ENCODE measurements around the gene EID2B. TPM values are rescaled to one million over a fixed set of nuclear protein-coding genes. Genes with fewer than 3 reads are reported as not detected.

Gene EID2B
- polyA plus RNA-seq, 1 of the 3 experiments (the other 2 are of a cell fraction), result 6.5 TPM

DNA sequence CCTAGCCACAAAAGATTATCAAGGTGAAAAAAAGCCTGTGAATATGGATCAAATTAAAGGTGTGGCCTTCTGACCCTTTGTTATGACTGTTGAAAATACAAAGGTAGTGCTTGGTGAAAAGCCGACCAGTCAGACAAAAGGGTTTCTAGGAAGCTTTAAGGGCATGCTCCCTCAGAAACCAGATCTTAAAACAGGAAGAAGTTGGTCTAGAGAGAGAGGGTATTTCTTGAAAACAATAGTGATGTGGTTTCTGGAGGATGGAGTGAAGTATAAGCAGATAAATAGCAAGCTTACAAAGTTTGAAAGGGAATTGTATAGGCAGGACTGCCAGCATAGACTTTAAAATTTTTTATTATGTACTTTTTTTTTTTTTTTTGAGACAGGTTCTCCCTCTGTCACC is 12.3 kb upstream of the EID2B start:
- no peaks in the 10 kb centered on the region for H3K79me2 ChIP-seq (ENCODE audit: insufficient read depth)
- no peak overlapping the region for H3K4me2 ChIP-seq
- no peaks in the 10 kb centered on the region for H3K9me3 ChIP-seq
- no peak overlapping the region for H3K27ac ChIP-seq (ENCODE audit: low read depth in 2 of 2, low read length in 1 of 2)
- POLR2A ChIA-PET, result interaction anchor here (1.0 kb wide), 1 partner anchor 109 kb away, joined by 4 read pairs; the partner anchor contains the start of gene RPS16
- H3K36me3 ChIP-seq (replicated peaks in 1 of 2; ENCODE audit: control insufficient read depth in 1 of 2, insufficient read depth in 2 of 2, low read length in 1 of 2), result no peaks in the 10 kb centered on the region
- no peak for DNase-seq
- H3K9me2 ChIP-seq, result no peaks in the 10 kb centered on the region
- H3K4me1 ChIP-seq (ENCODE audit: control insufficient read depth in 1 of 2, insufficient read depth in 2 of 2, low read depth in 1 of 2, low read length in 1 of 2), result no peaks in the 10 kb centered on the region
- 40% methylated on average over 1 of the region's 1 CpG for WGBS (ENCODE audit: low lambda C conversion rate)
- H2AFZ ChIP-seq (ENCODE audit: low read depth), result no peak overlapping the region
- CTCF ChIA-PET, result interaction anchor here (0.8 to 2.3 kb wide), 6 partner anchors 10 to 127 kb away, joined by 3 to 6 read pairs (median 4); partner anchors contain the start of gene EID2B
- no peaks in the 10 kb centered on the region for H3F3A ChIP-seq (replicated peaks; ENCODE audit: insufficient read depth)
- no peak overlapping the region for H3K9ac ChIP-seq
- no peak for TF ChIP-seq FOXM1 (IDR thresholded peaks at IDR 0.05; ENCODE audit: low read depth)
- no peak for TF ChIP-seq MEF2A (IDR thresholded peaks at IDR 0.05; ENCODE audit: borderline replicate concordance, low read depth)
- no peak for TF ChIP-seq TCF12 (IDR thresholded peaks at IDR 0.05)
- TF ChIP-seq NFIC (IDR thresholded peaks at IDR 0.05; ENCODE audit: borderline replicate concordance), result no peak
- no peak for TF ChIP-seq ZBTB33 (IDR thresholded peaks at IDR 0.05; ENCODE audit: borderline replicate concordance, low read depth)
- TF ChIP-seq NRF1 (IDR thresholded peaks at IDR 0.05; ENCODE audit: low read depth, low read length), result no peak
- peaks cover 23% of the 10 kb centered on the region; the same call in 1 of the 2 replicates for H3K27me3 ChIP-seq (ENCODE audit: insufficient read depth)
- no peaks in the 10 kb centered on the region for H4K20me1 ChIP-seq (ENCODE audit: insufficient read depth)
- H3K4me3 ChIP-seq (ENCODE audit: low read depth in 2 of 2, low read length in 1 of 2), result no peak overlapping the region

GRCh38 chr19:39544226-39544903 is 11.7 kb upstream of the EID2B start:
- H2AFZ ChIP-seq (ENCODE audit: low read depth), result no peak overlapping the region
- no peaks in the 10 kb centered on the region for H3K36me3 ChIP-seq (replicated peaks in 1 of 2; ENCODE audit: control insufficient read depth in 1 of 2, insufficient read depth in 2 of 2, low read length in 1 of 2)
- ChIA-PET CTCF (interaction anchor here (0.8 to 2.3 kb wide), 5 partner anchors 10 to 127 kb away, joined by 3 to 6 read pairs (median 5); partner anchors contain the start of gene EID2B), POLR2A (interaction anchor here (1.0 kb wide), 1 partner anchor 109 kb away, joined by 4 read pairs; the partner anchor contains the start of gene RPS16)
- no peak overlapping the region for H3K27ac ChIP-seq (ENCODE audit: low read depth in 2 of 2, low read length in 1 of 2)
- no peak for TF ChIP-seq USF1 (IDR thresholded peaks at IDR 0.05; ENCODE audit: borderline replicate concordance, low read depth)
- H3K9me3 ChIP-seq, result no peaks in the 10 kb centered on the region
- peaks cover 1% of the 10 kb centered on the region; the same call in 1 of the 2 replicates for H3K79me2 ChIP-seq (ENCODE audit: insufficient read depth)
- no peak overlapping the region for H3K4me3 ChIP-seq (ENCODE audit: low read depth in 2 of 2, low read length in 1 of 2)
- no peaks in the 10 kb centered on the region for H3K9me2 ChIP-seq
- no peaks in the 10 kb centered on the region for H4K20me1 ChIP-seq (ENCODE audit: insufficient read depth)
- no peak for DNase-seq
- no peaks in the 10 kb centered on the region for H3K4me1 ChIP-seq (ENCODE audit: control insufficient read depth in 1 of 2, insufficient read depth in 2 of 2, low read depth in 1 of 2, low read length in 1 of 2)
- H3K27me3 ChIP-seq (ENCODE audit: insufficient read depth), result peaks cover 20% of the 10 kb centered on the region; the same call in 1 of the 2 replicates
- no peak overlapping the region for H3K9ac ChIP-seq
- no peaks in the 10 kb centered on the region for H3F3A ChIP-seq (replicated peaks; ENCODE audit: insufficient read depth)
- no peak overlapping the region for H3K4me2 ChIP-seq
- 56% methylated on average over 7 of the region's 7 CpGs for WGBS (ENCODE audit: low lambda C conversion rate)

- ChIA-PET POLR2A (no interaction called here), CTCF (interaction anchor here (2.0 kb wide), 1 partner anchor 11 kb away, joined by 6 read pairs; the partner anchor contains the start of gene EID2B)
- 39% methylated on average over 3 of the region's 3 CpGs for WGBS (ENCODE audit: low lambda C conversion rate)
- Histone ChIP-seq H3K36me3 (replicated peaks in 1 of 2; ENCODE audit: control insufficient read depth in 1 of 2, insufficient read depth in 2 of 2, low read length in 1 of 2) (no peaks in the 10 kb centered on the region), H3K9me3 (no peaks in the 10 kb centered on the region), H3K4me1 (ENCODE audit: control insufficient read depth in 1 of 2, insufficient read depth in 2 of 2, low read depth in 1 of 2, low read length in 1 of 2) (peaks cover 3 to 4% of the 10 kb centered on the region in 2 experiments; a peak in 2 of 4 replicates), H3F3A (replicated peaks; ENCODE audit: insufficient read depth) (no peaks in the 10 kb centered on the region), H4K20me1 (ENCODE audit: insufficient read depth) (peaks cover 7% of the 10 kb centered on the region; the same call in 1 of the 2 replicates), H3K4me3 (ENCODE audit: low read depth in 2 of 2, low read length in 1 of 2) (no peak overlapping the region), H3K27me3 (ENCODE audit: insufficient read depth) (peaks cover 12% of the 10 kb centered on the region; the same call in 1 of the 2 replicates), H3K9ac (no peak overlapping the region), H3K9me2 (no peaks in the 10 kb centered on the region), H3K4me2 (no peak overlapping the region), H3K27ac (ENCODE audit: low read depth in 2 of 2, low read length in 1 of 2) (no peak overlapping the region), H2AFZ (ENCODE audit: low read depth) (no peak overlapping the region), H3K79me2 (ENCODE audit: insufficient read depth) (peaks cover 10% of the 10 kb centered on the region)
- no peak for DNase-seq
- TF ChIP-seq NFIC (IDR thresholded peaks at IDR 0.05; ENCODE audit: borderline replicate concordance) (no peak), FOSL2 (IDR thresholded peaks at IDR 0.05; ENCODE audit: borderline replicate concordance, low read depth) (no peak), ELF1 (IDR thresholded peaks at IDR 0.05) (no peak), FOXM1 (IDR thresholded peaks at IDR 0.05; ENCODE audit: low read depth) (no peak), JUND (IDR thresholded peaks at IDR 0.05) (no peak), USF1 (IDR thresholded peaks at IDR 0.05; ENCODE audit: borderline replicate concordance, low read depth) (no peak), TAF1 (IDR thresholded peaks at IDR 0.05; ENCODE audit: borderline replicate concordance, low read depth, low read length) (no peak), MEF2A (IDR thresholded peaks at IDR 0.05; ENCODE audit: borderline replicate concordance, low read depth) (no peak), USF2 (IDR thresholded peaks at IDR 0.05; ENCODE audit: borderline replicate concordance, low read depth, low read length) (no peak), RCOR1 (IDR thresholded peaks at IDR 0.05; ENCODE audit: low read length) (no peak), SMC3 (IDR thresholded peaks at IDR 0.05; ENCODE audit: low read depth, low read length) (no peak), GATA2 (CRISPR knock-in tag; IDR thresholded peaks at IDR 0.05) (no peak)
- TF ChIP-seq, protein P1, sequence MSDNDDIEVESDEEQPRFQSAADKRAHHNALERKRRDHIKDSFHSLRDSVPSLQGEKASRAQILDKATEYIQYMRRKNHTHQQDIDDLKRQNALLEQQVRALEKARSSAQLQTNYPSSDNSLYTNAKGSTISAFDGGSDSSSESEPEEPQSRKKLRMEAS (IDR thresholded peaks at IDR 0.05; ENCODE audit: low read depth), result no peak
Observed at GRCh38 chr19:39543477-39543857, 10.8 kb upstream of the EID2B start.
